Thoracic aorta (tissue), 2 donors: ENCODE measurements around the gene ANKRD17. TPM values are rescaled to one million over a fixed set of nuclear protein-coding genes. Genes with fewer than 3 reads are reported as not detected.

Experiments
- ATAC-seq: fragments of 150-250 bp; one replicate; pipeline ENCODE4 v1.8.0; 2017; ENCODE audit warnings: low read depth; ENCODE audit not compliant: insufficient number of reproducible peaks, low FRiP score
- DNase-seq: peaks from one replicate; pipeline ENCODE4 v3.0.0-alpha.2; 2020; ENCODE audit warnings: low spot score
- H3K27ac ChIP-seq, 2 donors: fragments of 200-600 bp; sonication (generic); 1 replicate in 1 of 2; 2 replicates in 1 of 2; pipeline ENCODE4 v1.5.1; 2016; ENCODE audit warnings: mild to moderate bottlenecking in 2 of 2, moderate library complexity in 2 of 2
- H3K27me3 ChIP-seq: fragments of 200-600 bp; sonication (generic); replicated peaks from 2 replicates; pipeline ENCODE4 v1.6.0; 2016; ENCODE audit warnings: mild to moderate bottlenecking; ENCODE audit not compliant: insufficient read depth
- H3K36me3 ChIP-seq: fragments of 200-600 bp; sonication (generic); one replicate; pipeline ENCODE4 v1.5.1; 2016
- H3K4me1 ChIP-seq, 2 donors: fragments of 200-600 bp; sonication (generic); 1 replicate in 1 of 2; 2 replicates in 1 of 2; pipeline versions ENCODE4 v1.5.1 to v1.6.0; 2016; ENCODE audit warnings: low read depth in 2 of 2, mild to moderate bottlenecking in 1 of 2; ENCODE audit not compliant: control insufficient read depth in 1 of 2
- H3K4me3 ChIP-seq: fragments of 200-600 bp; sonication (generic); 2 replicates; pipeline ENCODE4 v1.5.1; 2016; ENCODE audit warnings: mild to moderate bottlenecking
- H3K9me3 ChIP-seq: fragments of 200-600 bp; sonication (generic); 2 replicates; pipeline ENCODE4 v1.5.1; 2016
- CTCF ChIP-seq: fragments of 200-600 bp; sonication (generic); IDR thresholded peaks from one replicate; pipeline ENCODE4 v1.5.1; 2019; ENCODE audit warnings: antibody characterized with exemption
- total RNA-seq, 2 donors: library from RNA; depleted of rRNA; stranded (reverse); fragments of >200 nt; gene quantifications; one replicate each; pipeline versions ENCODE4 v1.1.0 to v1.2.3, GENCODE V29; 2016

The ANKRD17 gene
- total RNA-seq, 2 donors from 2014 or later: 49.3 to 58.8 TPM

- Histone ChIP-seq H3K9me3 (no peaks in the 10 kb centered on the region), H3K4me1 (peaks cover 29 to 35% of the 10 kb centered on the region in 2 donors), H3K27ac (no peak overlapping the region), H3K4me3 (no peak overlapping the region), H3K27me3 (no peaks in the 10 kb centered on the region), H3K36me3 (no peaks in the 10 kb centered on the region)
- DNase-seq (no peak), ATAC-seq (no peak)
- no peak for TF ChIP-seq CTCF
Observed at GRCh38 chr4:73197220-73197619, 61.4 kb downstream of the ANKRD17 start.

GRCh38 chr4:73194064-73194463 is 64.5 kb downstream of the ANKRD17 start:
- H3K9me3 ChIP-seq: no peaks in the 10 kb centered on the region
- no peak for TF ChIP-seq CTCF
- no peaks in the 10 kb centered on the region for H3K27me3 ChIP-seq
- no peak overlapping the region for H3K4me3 ChIP-seq
- DNase-seq (no peak), ATAC-seq (no peak)
- peaks cover 22% of the 10 kb centered on the region in 2 donors for H3K4me1 ChIP-seq
- H3K27ac ChIP-seq: no peak overlapping the region
- no peaks in the 10 kb centered on the region for H3K36me3 ChIP-seq

- no peak for DNase-seq
- H3K4me3 ChIP-seq: no peak overlapping the region
- no peaks in the 10 kb centered on the region for H3K9me3 ChIP-seq
- no peak for TF ChIP-seq CTCF
- no peak overlapping the region for H3K27ac ChIP-seq
- H3K27me3 ChIP-seq: no peaks in the 10 kb centered on the region
- ATAC-seq: no peak
- no peaks in the 10 kb centered on the region for H3K36me3 ChIP-seq
- H3K4me1 ChIP-seq: peaks cover 18% of the 10 kb centered on the region in 2 donors
Observed at GRCh38 chr4:73193659-73194058, 64.9 kb downstream of the ANKRD17 start.

DNA sequence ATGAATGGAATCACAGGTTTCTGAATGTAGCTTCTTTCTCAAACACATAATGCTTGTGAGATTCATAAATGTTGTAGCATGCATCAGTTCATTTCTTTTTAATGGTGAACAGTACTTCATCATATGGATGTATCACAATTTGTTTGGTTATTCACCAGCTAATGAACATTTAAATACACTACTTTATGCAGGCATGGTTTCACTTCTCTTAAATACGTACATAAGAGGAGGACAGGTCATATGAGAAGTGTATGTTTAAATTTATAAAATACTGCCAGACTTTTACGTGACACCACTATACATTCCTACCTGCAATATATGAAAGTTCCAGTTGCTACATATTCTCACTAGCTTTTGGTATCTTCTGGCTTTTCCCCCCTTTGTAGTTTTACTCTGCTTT is 65.4 kb downstream of the ANKRD17 start:
- H3K4me3 ChIP-seq: no peak overlapping the region
- H3K9me3 ChIP-seq: no peaks in the 10 kb centered on the region
- H3K27ac ChIP-seq: no peak overlapping the region
- H3K27me3 ChIP-seq: no peaks in the 10 kb centered on the region
- no peaks in the 10 kb centered on the region for H3K36me3 ChIP-seq
- no peak for TF ChIP-seq CTCF
- no peak for DNase-seq
- ATAC-seq: no peak
- H3K4me1 ChIP-seq: peaks cover 13% of the 10 kb centered on the region in 2 donors

GRCh38 chr4:73189274-73189810 is 69.3 kb downstream of the ANKRD17 start:
- DNase-seq (no peak), ATAC-seq (no peak)
- Histone ChIP-seq H3K4me1 (peaks cover 8 to 14% of the 10 kb centered on the region in 2 donors), H3K27ac (no peak overlapping the region), H3K9me3 (no peaks in the 10 kb centered on the region), H3K4me3 (no peak overlapping the region), H3K36me3 (no peaks in the 10 kb centered on the region), H3K27me3 (no peaks in the 10 kb centered on the region)
- TF ChIP-seq CTCF: no peak
